Mucosa of gallbladder (tissue), 1 donor: Measurements from ENCODE around the gene PCNT. TPM values are rescaled to one million over a fixed set of nuclear protein-coding genes. Genes with fewer than 3 reads are reported as not detected.

Source experiments
- DNase-seq: peaks from one replicate; pipeline ENCODE4 v3.0.0-alpha.2; 2020; ENCODE audit warnings: low spot score
- total RNA-seq: library from RNA; stranded (reverse); gene quantifications from one replicate; pipeline ENCODE4 v1.2.1, GENCODE V29; 2021
- donor health status: DM: no; HTN: no; CAD: no.

The PCNT gene
- total RNA-seq, 1 donor from 2014 or later, result 31.0 TPM

GRCh38 chr21:46478910-46479309, 155.0 kb downstream of the PCNT start:
- DNase-seq, result no peak

GRCh38 chr21:46480466-46480865, 156.5 kb downstream of the PCNT start:
- DNase-seq, result no peak

- no peak for DNase-seq
Observed at GRCh38 chr21:46482225-46482845, 158.4 kb downstream of the PCNT start.

- no peak for DNase-seq
Observed at GRCh38 chr21:46482846-46483231, 158.9 kb downstream of the PCNT start.

- no peak for DNase-seq
Observed at GRCh38 chr21:46483300-46484295, 159.6 kb downstream of the PCNT start.

GRCh38 chr21:46486481-46487126, 162.6 kb downstream of the PCNT start:
- no peak for DNase-seq

- no peak for DNase-seq
Observed at GRCh38 chr21:46489162-46489663, 165.3 kb downstream of the PCNT start.

- no peak for DNase-seq
Observed at GRCh38 chr21:46489800-46490199, 165.8 kb downstream of the PCNT start.

- no peak for DNase-seq
Observed at GRCh38 chr21:46491553-46491952, 167.6 kb downstream of the PCNT start.

- DNase-seq, result no peak
Observed at GRCh38 chr21:46492851-46493250, 168.9 kb downstream of the PCNT start.

- no peak for DNase-seq
Observed at GRCh38 chr21:46493828-46494227, 169.9 kb downstream of the PCNT start.

Other genes starting within 250 kb of the PCNT start
- 1,004 TPM for gene COL6A2, start 226.0 kb upstream of the PCNT start, total RNA-seq
- 1.3 TPM for gene FTCD, start 168.6 kb upstream of the PCNT start, total RNA-seq
- gene SPATC1L, start 139.7 kb upstream of the PCNT start, total RNA-seq, result 6.9 TPM
- gene LSS, start 95.4 kb upstream of the PCNT start, total RNA-seq, result 125 TPM
- gene MCM3AP, start 38.5 kb upstream of the PCNT start, total RNA-seq, result 107 TPM
- 8.9 TPM for gene YBEY, start 37.8 kb upstream of the PCNT start, total RNA-seq
- gene C21orf58, start 286 bp upstream of the PCNT start, total RNA-seq, result 4.4 TPM
- 42.5 TPM for gene DIP2A, start 134.7 kb downstream of the PCNT start, total RNA-seq